GM21423 (cell line): ENCODE measurements around the gene CNTN4.

Source experiments
- ATAC-seq: cut with Tn5 transposase; IDR thresholded peaks from one replicate; pipeline ENCODE4 v1.9.1; 2021; ENCODE audit warnings: mild to moderate bottlenecking, moderate library complexity; ENCODE audit not compliant: unreplicated experiment

CNTN4 gene

DNA sequence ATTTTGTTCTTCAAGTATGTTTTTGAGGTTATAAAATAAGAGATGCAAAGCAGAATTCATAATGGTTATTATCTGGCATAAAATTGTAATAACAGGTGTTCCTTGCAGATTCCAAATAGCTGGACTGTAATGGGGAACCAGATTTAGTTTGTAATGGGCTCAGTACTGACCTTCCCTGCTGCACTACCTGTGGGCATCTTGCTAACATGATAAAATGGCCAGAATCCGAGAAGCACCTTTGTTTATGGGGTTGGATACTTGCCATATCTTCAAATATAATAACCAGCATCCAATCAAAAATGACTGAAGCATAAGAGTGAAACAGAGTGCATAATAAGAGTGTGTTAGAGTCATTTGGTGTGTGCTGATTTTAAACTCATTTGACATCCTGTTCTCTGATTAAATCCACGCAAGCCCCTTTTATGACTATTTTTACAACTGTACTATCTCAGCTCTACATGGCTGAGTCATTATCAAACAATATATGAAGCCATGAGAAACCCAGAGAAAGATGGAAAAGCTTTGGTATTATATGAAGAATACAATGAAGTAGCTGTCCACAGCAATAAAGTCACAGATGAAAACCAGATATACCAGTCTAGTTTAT, 292.4 kb downstream of the CNTN4 start:
- ATAC-seq, result no peak

DNA sequence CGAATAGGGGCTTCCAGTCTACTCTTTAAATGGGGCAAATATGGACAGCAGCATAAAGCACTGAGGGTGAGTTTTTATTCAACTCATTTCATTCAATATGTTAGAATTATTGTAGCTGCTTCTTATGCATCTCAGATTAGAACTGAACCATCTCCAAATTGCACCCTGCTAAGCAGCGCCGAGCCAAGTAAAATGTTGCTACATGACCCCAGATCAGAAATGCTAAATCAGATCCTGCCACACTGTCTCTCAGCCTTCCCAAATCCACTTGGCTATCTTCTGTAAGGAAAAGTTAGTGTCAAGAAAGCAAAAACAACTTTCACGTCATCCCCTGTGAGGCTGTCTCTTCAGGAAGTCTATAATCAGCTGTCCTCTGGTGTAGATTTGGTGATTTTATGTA, 293.2 kb downstream of the CNTN4 start:
- ATAC-seq, result no peak

DNA sequence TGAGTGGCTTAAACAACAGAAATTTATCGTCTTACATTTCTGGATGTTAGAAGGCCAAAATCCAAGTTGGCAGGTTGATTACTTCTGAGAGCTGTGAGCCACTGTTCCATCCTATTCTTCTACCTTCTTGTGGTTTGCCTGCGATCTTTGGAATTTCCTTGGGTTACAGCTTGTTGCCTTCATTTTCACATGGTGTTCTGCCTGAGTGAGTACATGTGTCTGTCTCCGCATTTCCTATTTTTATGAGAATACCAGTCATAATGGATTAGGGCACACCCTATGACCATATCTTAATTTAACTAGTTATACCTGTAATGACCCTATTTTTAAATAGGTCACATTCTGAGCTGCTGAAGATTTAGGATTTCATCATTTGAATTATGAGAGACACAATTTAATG, 294.3 kb downstream of the CNTN4 start:
- no peak for ATAC-seq

DNA sequence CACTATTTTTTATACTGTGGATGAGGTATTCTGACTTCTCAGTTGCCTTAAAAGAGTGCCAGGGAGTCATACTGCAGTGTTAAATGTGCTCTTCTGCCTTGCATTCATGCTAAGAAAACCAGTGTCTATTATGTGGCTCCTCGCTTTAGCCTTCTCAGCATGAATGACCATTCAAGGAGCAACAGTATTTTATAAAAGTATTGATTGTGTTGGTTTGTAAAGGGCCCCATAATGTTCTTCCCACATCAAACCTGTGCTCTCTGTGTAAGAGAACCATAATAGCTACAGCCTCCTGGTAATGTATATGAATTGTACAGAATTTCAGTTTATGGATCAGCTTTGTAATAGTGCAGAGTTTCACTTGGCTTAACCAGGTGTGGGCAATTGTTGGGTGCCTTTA, 316.4 kb downstream of the CNTN4 start:
- ATAC-seq, result no peak

DNA sequence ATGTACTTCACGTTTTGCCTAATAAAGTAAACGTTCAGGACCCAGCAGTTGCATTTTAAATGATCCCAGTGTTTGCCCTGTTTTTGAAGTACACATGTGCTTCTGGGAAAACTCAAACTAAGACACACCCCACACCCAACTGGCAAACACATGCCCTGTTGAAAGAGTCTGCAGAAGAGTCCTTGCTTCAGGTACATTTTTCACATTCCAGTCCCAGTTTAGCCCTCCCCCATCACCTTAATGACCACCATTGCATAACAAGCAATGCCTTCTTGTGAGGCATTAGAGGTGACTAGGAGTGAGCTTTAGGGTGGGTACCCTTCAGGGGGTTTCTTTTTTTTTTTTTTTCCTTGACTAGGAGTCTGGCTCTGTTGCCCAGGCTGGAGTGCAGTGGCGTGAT, 322.3 kb downstream of the CNTN4 start:
- ATAC-seq, result no peak

DNA sequence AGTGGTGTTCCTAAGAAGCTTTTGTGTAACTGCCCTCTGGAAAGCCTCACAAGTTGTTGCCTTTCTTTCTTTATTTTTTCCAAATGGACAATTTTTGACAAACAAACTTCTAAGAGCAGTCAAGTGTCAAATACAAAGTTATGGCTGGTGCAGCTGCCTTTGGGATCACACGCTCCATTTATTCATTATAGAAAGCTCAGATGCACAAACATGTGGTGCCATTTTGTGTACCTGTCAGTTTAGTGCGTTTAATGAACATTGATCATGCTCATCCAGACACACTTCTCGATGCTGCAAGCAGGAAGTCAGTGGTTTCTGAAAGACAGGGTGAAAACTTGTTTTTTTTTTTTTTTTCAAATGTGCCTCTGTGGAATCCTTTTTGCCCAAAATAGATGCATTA, 324.5 kb downstream of the CNTN4 start:
- ATAC-seq, result no peak

DNA sequence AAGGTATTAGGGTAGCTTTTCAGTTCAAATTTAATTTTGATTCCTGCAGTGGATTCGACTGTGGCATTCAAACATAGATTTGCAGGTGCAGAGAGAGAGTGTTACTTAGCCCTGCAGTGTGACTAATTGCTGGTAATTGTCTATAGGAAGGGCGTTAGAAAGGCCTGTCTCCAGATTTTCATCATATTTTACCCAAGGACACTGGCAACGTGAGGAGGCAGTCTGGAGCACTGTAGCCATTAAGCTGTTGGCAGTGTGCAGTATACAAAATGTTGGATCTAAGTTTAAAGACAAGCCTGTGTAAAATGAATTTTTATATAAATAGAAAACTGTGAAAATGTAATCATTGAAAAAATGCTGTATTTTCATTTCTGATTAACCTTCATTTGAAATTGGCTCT, 342.9 kb downstream of the CNTN4 start:
- ATAC-seq, result no peak

DNA sequence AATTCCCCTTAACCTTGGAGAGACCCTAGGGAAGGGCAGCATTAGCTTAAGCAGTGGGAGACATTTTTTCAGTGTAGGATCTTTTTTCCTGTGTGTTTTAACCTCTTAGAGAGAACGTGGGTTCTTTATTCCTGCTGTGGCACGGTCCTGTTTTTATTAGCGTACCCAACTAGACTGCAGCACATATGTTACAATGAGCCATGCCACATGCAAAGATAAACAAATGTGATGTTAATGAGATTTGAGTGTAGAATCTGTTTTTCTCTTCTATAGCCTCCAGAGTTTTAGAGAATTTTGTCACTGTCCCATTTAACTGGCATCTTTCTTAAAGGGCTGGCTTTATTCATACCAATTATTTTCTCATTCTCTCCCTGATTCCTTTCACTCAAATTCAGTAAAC, 347.5 kb downstream of the CNTN4 start:
- no peak for ATAC-seq

DNA sequence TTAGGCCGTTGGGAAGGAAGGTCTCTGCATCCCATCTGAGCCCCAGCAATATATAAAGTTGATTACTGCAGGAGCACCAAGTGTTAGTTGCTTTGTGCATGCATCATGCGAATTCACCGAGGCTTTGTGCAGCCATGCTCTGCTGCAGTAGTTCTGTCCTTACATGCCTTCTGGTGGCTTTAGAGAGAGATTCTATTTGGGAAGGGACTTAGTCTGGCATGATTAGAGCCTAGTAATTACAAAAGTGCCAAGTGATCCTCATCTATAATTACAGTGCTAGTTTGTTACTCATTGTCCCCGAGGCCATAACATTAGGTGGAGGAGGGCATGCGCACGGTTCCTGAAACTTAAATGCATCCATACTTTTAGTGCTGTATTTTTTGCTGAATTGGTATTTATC, 353.6 kb downstream of the CNTN4 start:
- ATAC-seq, result no peak

DNA sequence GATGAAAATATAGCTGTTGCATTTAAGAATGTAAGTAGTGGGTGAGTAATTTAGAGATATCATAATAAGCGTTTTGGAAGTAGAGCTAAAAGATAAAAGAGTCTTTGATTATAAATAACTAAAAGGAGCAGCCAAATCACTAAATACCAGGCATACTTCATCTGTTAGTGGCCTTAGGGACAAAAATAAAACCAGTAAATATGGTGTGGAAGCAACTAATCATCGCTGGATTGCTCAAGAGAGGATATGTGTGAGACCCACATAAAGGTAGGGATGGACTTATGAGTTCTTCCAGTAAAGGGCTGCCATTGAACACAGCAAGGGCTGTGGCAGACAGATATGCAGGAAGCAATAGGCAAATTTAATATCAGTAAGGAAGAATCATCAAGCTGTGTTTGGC, 356.2 kb downstream of the CNTN4 start:
- no peak for ATAC-seq

DNA sequence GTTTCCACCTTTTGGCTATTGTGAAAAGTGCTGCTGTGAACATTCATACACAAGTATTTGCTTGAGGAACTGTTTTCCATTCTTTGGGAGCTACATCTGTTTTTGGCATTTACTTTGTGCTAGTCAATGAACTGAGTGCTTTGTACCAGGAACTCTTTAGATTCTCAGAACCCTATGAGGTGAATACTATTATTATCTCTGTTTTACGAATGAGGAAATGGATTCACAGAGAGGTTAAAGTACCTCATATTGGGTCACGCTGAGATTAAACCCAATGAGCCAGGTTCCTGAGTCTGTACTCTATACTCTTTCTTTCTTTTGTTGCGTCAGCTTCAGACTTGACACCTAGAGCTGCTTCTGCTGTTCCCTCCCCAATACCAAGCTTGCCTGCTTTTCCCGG, 358.1 kb downstream of the CNTN4 start:
- no peak for ATAC-seq

DNA sequence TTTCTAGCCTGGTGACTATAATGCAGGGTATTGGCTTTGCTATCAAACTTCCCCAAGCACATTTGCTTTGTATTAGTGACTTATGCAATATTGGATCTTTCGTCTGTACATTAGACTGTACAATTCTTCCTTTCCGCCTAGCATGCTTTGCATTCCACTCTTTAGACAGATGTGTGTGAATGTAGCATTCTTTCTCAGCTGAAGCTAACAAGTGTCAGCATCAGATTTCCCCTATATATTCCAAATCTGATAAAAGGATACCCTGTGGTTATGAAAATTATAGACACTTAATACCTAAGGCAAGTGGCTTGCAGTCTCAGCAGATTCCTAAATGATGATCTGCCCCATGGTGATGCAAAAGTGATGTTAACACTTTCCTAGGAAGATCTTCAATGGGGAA, 360.1 kb downstream of the CNTN4 start:
- no peak for ATAC-seq

DNA sequence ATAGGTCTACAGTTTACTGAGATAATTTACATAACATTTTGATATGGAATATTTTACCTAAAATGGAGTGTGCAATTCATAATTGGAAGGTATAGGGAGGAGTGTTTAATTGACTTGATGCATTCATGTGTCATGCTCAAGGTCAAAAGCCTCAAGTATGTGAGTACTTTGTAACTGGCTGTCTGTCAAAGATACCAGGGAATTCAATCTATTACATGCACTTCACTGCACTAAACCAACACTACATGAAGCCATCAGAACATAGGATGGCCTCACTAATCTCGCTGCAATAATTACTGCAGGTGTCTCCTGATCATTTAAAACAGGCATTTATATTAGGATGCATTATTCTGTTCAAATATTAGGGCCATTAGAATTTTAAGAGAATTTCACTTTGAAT, 367.2 kb downstream of the CNTN4 start:
- ATAC-seq, result no peak

DNA sequence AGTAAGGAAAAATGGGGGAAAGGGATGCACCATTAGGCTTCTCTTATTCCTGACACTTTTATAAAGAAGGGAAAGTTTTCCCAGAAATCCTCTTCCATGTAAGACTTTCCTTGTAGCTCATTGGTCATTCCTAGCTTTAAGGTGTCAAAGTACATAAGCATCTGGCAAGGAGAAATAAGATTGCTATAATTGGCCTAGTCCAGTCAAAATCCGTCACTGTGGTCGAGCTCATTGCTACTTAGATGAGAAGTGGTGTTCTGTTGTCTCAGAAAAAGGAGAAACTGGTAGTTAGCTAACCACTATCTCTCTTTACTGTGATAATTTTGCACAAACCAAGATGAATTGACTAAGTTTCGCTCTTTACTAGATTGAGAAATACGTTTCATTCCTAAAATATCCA, 370.1 kb downstream of the CNTN4 start:
- no peak for ATAC-seq

DNA sequence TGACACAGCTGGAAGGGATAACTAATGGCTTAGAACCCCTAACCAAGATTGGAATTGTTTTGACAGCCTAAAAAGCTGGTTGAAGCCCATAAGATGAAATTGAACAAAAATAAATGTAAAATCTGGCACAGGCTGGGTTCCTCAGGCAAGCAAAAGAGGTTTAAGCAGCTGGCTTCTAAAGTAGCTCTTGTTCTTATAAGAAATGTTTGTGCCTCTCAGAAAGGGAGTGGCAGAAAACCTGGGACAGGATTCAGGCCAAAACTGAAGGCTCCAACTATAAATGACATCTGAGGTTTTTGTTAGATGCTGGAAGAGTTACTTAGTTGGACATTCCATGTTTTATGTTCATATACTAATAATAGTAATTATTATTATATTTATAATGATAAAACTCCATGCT, 378.3 kb downstream of the CNTN4 start:
- no peak for ATAC-seq

DNA sequence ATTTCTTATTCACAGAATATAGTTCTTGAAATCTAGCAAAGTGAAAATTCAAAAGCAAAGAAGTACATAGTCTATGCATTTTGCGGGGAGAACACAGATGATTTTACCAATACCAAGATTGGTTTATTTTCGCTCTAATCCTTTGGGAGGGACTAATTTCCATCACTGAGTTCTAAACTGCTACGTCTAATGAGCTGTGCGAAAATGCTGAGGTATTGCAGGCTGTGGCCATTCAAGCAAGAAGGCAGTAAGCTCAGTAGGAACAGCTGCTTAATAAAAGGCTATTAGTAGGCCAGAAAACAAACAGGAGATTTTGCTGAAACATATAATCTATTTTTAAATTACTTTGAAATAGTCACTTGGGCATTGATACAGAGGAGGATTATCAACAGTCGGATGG, 379.0 kb downstream of the CNTN4 start:
- ATAC-seq, result no peak

DNA sequence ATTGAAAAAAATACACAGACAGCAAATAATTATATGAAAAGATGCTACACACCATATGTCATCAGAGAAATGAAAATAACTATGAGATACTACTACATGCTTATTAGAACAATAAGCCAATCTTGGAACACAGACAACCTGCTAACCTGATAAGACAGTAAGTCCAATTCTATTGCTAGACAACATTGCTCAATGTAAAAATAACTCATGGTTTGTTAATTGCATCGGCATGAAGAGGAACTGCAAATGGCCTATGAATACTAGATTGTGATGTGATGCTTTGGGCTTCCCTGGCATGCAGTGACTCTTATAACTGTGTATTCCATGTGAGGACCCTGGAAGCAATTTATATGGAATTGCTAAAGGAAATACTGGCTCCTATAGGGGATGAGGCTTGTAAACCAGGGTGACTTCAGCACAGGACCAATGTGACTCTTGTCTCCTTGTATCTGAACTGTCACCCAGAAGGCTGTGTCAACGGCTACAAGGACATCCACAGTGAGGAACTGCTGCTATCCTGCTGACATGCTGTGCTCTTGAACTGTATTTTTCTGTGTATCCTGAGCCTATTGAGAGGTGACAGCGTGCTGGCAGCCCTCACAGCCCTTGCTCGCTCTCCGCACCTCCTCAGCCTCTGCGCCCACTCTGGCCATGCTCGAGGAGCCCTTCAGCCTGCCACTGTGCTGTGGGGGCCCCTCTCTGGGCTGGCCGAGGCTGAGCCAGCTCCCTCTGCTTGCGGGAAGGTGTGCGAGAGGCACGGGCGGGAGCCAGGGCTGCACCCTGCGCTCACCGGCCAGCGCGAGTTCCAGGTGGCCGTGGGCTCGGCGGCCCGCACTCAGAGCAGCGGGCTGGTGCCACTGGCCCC, 385.7 kb downstream of the CNTN4 start:
- ATAC-seq, result no peak

DNA sequence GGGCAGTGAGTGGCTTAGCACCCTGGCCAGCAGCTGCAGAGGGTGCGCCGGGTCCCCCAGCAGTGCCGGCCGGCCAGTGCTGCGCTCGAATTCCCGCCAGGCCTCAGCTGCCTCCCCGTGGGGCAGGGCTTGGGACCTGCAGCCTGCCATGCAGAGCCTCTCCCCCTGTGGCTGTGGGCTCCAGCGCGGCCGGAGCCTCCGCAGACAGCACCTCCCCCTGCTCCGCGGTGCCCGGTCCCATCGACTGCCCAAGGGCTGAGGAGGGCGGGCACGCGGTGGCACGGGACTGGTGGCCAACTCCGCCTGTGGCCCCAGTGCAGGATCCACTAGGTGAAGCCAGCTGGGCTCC, 386.3 kb downstream of the CNTN4 start:
- ATAC-seq, result no peak

DNA sequence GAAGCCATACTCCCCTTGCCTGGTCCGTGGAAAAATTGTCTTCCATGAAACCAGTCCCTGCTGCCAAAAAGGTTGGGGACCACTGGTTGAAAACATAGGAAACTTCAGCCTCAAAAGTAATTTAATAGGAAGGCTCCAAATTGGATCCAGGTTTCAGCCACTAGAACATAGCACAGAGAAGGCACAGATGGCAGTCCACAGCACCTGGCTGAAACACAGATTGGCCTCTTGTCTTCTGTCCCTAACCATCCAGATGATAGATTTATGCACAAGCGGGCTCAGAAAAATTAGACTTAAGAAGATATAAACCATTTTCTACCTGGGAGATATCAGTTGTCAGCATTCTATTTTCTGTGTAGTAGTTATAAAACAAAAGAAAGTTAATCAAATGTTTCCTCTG, 397.1 kb downstream of the CNTN4 start:
- no peak for ATAC-seq

DNA sequence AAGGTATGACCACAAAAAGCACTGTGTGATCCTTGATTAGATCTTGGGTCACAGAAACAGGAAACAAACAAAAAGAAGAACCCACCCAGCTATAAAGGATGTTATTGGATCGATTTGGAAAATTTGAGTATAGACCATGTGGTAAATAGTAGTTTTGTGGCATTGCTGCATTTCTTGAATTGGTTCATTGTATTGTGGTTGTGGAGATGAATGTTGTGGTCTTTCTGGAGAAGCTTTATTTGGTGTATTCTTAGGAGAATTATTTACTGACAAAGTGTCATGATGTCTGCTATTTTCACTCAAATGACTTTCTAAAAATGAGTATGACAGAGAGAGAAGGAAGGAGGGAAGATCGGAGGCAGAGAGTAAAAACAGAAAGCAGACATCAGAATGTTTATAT, 406.2 kb downstream of the CNTN4 start:
- no peak for ATAC-seq

DNA sequence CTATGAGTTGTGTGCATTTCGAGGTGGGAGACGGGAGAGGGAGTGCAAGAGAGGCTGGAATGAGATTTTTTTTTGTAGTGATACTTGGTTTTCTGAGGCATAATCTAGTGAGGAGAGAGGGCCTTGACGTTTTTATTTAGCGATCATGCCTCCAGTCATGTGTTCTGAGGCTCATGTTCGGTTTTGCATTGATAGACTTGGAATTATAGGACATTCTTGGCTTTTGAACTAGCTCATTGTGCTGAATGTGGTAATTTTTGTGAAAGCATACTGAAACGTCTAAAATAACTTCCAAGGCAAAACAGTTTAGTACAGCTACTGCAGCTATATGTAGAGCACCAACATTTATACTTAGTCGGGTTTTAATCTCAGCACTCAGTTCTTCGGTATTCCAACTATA, 408.1 kb downstream of the CNTN4 start:
- no peak for ATAC-seq

DNA sequence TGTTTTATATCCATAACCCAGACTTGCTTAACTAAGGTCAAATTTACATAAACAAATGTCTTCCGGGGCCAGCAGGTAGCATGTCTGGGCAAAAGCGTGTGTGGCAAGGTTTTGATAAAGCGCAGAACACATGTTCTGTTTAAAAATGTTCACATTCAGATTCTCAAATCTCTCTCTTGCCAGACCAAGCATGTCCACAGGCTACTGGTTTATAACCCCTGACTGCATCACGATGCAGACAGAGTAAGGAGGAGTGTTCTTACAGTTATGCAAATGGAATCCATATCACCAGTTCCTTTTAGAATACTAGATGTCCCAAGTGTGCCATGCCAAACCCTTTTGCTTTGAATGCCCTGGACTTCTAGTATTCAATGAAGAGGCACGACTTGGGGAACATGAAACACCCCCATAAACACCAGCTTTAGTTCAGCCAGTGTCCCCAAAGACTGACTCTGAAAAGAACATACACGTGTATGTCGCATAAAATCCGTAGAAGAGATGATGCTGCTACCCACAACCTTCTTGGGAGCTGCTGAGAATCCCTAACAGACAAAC, 412.0 kb downstream of the CNTN4 start:
- no peak for ATAC-seq

DNA sequence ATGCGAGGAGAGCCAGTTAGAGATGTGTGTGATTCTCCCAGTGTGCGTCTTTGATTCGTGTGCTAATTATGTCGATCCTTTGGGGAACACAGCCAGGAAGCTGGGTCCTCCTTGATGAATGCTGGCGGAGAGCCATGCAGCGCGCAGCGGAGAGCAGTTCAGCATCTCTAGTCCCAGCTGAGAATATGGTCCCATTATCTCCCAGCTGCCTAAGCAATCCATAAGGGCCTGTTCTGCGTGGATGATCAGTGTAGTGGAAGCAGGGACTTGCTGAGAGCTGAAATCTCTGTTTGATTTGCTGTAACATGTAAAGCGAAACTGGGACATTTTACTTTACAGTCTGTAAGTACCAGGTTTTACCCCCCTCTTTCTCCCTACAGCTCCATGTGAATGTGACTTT, 412.7 kb downstream of the CNTN4 start:
- ATAC-seq, result no peak
